HCT116 (cell line): Measurements from ENCODE around the gene OTULINL. TPM values are rescaled to one million over a fixed set of nuclear protein-coding genes. Genes with fewer than 3 reads are reported as not detected.

Experiments used
- total RNA-seq: library from RNA; stranded (reverse); gene quantifications from one replicate; pipeline ENCODE4 v1.2.1, GENCODE V29; 2021; ENCODE audit not compliant: unreplicated experiment

OTULINL gene
- total RNA-seq, 1 experiment from 2014 or later, result 8.8 TPM

Other genes with a start within 250 kb of the OTULINL start
- gene OTULIN, start 82.9 kb downstream of the OTULINL start, total RNA-seq, result 25.7 TPM